K562 (cell line): Measurements from ENCODE around the gene HAGHL. TPM values are rescaled to one million over a fixed set of nuclear protein-coding genes. Genes with fewer than 3 reads are reported as not detected.

ENCODE experiments used
- BHLHE40 ChIP-seq: IDR thresholded peaks from 2 replicates; pipeline ENCODE4 v1.6.1; 2011; ENCODE audit warnings: low read length, improper control_type of control experiment
- CREB1 ChIP-seq, 2 experiments: sonication (generic) in 1 of 2; formaldehyde crosslinking in 1 of 2; IDR thresholded peaks; 2 replicates each; pipeline versions ENCODE4 v1.6.1 to v1.8.0; 2012 to 2022; ENCODE audit warnings: inconsistent platforms in 1 of 2, mild to moderate bottlenecking in 1 of 2, missing genetic modification reagents in 1 of 2, moderate library complexity in 1 of 2
- E2F1 ChIP-seq: sonication (generic); formaldehyde crosslinking; IDR thresholded peaks from 2 replicates; pipeline ENCODE4 v1.8.1; 2023; ENCODE audit warnings: mild to moderate bottlenecking, missing genetic modification reagents, moderate library complexity
- FOXK2 ChIP-seq, 2 experiments: fragments of 450-650 bp; IDR thresholded peaks in 1 of 2; conservative IDR thresholded peaks in 1 of 2; 2 replicates each; pipeline ENCODE4 v1.6.1; 2016; ENCODE audit warnings: low read depth in 2 of 2, mild to moderate bottlenecking in 1 of 2
- GMEB1 ChIP-seq: fragments of 250-450 bp; sonication (Bioruptor Pico); IDR thresholded peaks from 2 replicates; pipeline ENCODE4 v1.4.0; 2020; ENCODE audit warnings: mild to moderate bottlenecking
- HDAC1 ChIP-seq, 2 experiments: fragments of 450-650 bp; IDR thresholded peaks; 2 replicates each; pipeline ENCODE4 v1.6.1; 2016 to 2017; ENCODE audit warnings: inconsistent platforms in 1 of 2, mild to moderate bottlenecking in 1 of 2, moderate library complexity in 1 of 2
- KHSRP ChIP-seq: fragments of 450-650 bp; IDR thresholded peaks from 2 replicates; pipeline ENCODE4 v1.6.1; 2017
- KLF1 ChIP-seq: fragments of 450-650 bp; IDR thresholded peaks from 2 replicates; pipeline ENCODE4 v1.6.1; 2016; ENCODE audit warnings: missing genetic modification characterization, missing compliant biosample characterization
- KLF6 ChIP-seq: fragments of 250-450 bp; sonication (Bioruptor Pico); IDR thresholded peaks from 2 replicates; pipeline ENCODE4 v1.4.0; 2020; ENCODE audit warnings: mild to moderate bottlenecking, moderate library complexity, borderline replicate concordance
- MBD2 ChIP-seq: sonication (generic); IDR thresholded peaks from 2 replicates; pipeline ENCODE4 v1.6.1; 2016; ENCODE audit warnings: low read depth, borderline replicate concordance
- MTA1 ChIP-seq: fragments of 450-650 bp; IDR thresholded peaks from 2 replicates; pipeline ENCODE4 v1.6.1; 2017; ENCODE audit warnings: borderline replicate concordance
- NONO ChIP-seq, 2 experiments: fragments of 200-400 bp in 1 of 2; fragments of 450-650 bp in 1 of 2; formaldehyde crosslinking in 1 of 2; IDR thresholded peaks; 2 replicates each; pipeline ENCODE4 v1.6.1; 2017; ENCODE audit warnings: low read depth in 2 of 2, mild to moderate bottlenecking in 2 of 2, moderate library complexity in 2 of 2, low read length in 1 of 2
- NR2C2 ChIP-seq, 2 experiments: fragments of 200-800 bp in 1 of 2; sonication (Bioruptor generic) in 1 of 2; sonication (generic) in 1 of 2; formaldehyde crosslinking in 1 of 2; IDR thresholded peaks; 2 replicates each; pipeline versions ENCODE4 v1.6.1 to v1.8.0; 2016 to 2022; ENCODE audit warnings: mild to moderate bottlenecking in 1 of 2, missing compliant biosample characterization in 1 of 2, missing genetic modification characterization in 1 of 2, missing genetic modification reagents in 1 of 2
- POLR2B ChIP-seq: fragments of 450-650 bp; IDR thresholded peaks from 2 replicates; pipeline ENCODE4 v1.6.1; 2018; ENCODE audit warnings: low read depth; ENCODE audit not compliant: partially characterized antibody
- SMAD1 ChIP-seq: fragments of 150-350 bp; IDR thresholded peaks from 2 replicates; pipeline ENCODE4 v1.6.1; 2014; ENCODE audit warnings: low read length, low read depth; ENCODE audit not compliant: partially characterized antibody
- TEAD1 ChIP-seq, 2 experiments: fragments of 450-650 bp in 1 of 2; sonication (generic) in 1 of 2; formaldehyde crosslinking; IDR thresholded peaks; 2 replicates each; pipeline versions ENCODE4 v1.4.0 to v1.8.0; 2020 to 2022; ENCODE audit warnings: mild to moderate bottlenecking in 2 of 2, missing genetic modification reagents in 1 of 2
- U2AF1 ChIP-seq: fragments of 200-400 bp; formaldehyde crosslinking; optimal IDR thresholded peaks from 2 replicates; pipeline ENCODE3; 2017; ENCODE audit warnings: mild to moderate bottlenecking, low read depth, low read length, moderate library complexity
- ZNF76 ChIP-seq: fragments of 250-450 bp; sonication (Bioruptor Pico); IDR thresholded peaks from 2 replicates; pipeline ENCODE4 v1.4.0; 2020; ENCODE audit warnings: mild to moderate bottlenecking, moderate library complexity, borderline replicate concordance
- polyA plus RNA-seq, 8 experiments: library from polyadenylated mRNA; depleted of rRNA in 4 of 8; stranded (reverse) in 5 of 8; unstranded in 3 of 8; fragments of >200 nt; fragmentation: Nextera tagmentation in 2 of 8; fragmentation: Illumina TruSeq in 1 of 8; extraction: Ambion mirVana in 2 of 8; extraction: Trizol in 1 of 8; gene quantifications; 2 replicates each; pipeline versions ENCODE4 v1.2.1 to v1.2.3, GENCODE V29; 2011 to 2014; ENCODE audit warnings: inconsistent platforms in 1 of 8, missing spikeins in 1 of 8
- total RNA-seq, 7 experiments: library from RNA; depleted of rRNA in 6 of 7; stranded (reverse); fragments of >200 nt in 6 of 7; fragmentation: Illumina TruSeq in 2 of 7; extraction: Trizol in 2 of 7; gene quantifications; 2 replicates each; pipeline versions ENCODE4 v1.2.1 to v1.2.3, GENCODE V29; 2011 to 2021; ENCODE audit warnings: low replicate concordance in 1 of 7
- TF ChIP-seq, protein P1 (sequence below): fragments of 450-650 bp; IDR thresholded peaks from 2 replicates; pipeline ENCODE4 v1.7.0; 2016; ENCODE audit warnings: borderline replicate concordance
- TF ChIP-seq, protein P2 (sequence below): fragments of 450-650 bp; IDR thresholded peaks from 2 replicates; pipeline ENCODE4 v1.6.1; 2017; ENCODE audit warnings: mild to moderate bottlenecking, moderate library complexity

Gene HAGHL
- total and polyA plus RNA-seq, 9 of the 15 experiments (the other 6 are each of a cell fraction or from before 2014, with no cell fraction given): 0.31 to 83.4 (median 20.7) TPM

DNA sequence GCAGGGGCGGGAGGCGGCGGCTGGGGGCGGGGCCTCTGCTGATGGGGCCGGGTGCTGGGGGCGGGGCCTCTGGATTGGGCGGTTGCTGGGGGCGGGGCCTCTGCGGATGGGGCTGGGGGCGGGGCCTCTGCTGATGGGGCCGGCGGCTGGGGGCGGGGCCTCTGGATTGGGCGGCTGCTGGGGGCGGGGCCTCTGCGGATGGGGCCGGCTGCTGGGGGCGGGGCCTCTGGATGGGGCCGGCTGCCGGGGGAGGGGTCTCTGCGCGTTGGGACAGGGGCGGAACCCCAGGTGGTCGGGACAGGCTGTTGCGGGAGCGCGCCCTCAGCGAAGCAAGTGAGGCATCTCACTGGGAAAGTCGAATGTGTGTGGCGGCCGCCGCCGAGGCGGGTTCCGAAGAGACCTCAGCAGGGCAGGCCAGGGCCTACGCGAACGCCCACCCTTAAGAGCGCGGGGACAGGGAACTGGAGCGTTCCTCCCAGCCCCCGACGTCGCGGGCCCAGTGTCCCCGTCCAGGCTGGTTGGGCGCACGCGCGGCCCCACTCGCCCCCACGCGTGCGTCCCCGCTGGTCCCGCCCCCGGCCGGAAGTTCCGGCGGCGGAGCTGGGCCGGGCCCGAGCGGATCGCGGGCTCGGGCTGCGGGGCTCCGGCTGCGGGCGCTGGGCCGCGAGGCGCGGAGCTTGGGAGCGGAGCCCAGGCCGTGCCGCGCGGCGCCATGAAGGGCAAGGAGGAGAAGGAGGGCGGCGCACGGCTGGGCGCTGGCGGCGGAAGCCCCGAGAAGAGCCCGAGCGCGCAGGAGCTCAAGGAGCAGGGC, 46.9 kb upstream of the HAGHL start, which contains the start of gene STUB1 (continued):
- TF ChIP-seq E2F1 (no peak), MBD2 (0 out of 2 replicates have a peak, but pooled peaks have one; percentile 10), POLR2B (peak; percentile 38), MTA1 (no peak), ZNF76 (CRISPR knock-in tag) (no peak), NR2C2 (CRISPR knock-in tag; IDR thresholded peaks at IDR 0.05) (no peak), NR2C2 (tag; IDR thresholded peaks at IDR 0.05) (peak; percentile 39; the same call in 1 of the 2 replicates), KLF1 (tag) (0 out of 2 replicates have a peak, but pooled peaks have one; percentile 23), SMAD1 (no peak), GMEB1 (CRISPR knock-in tag) (peak; percentile 61; the same call in 1 of the 2 replicates), TEAD1 (CRISPR knock-in tag; IDR thresholded peaks at IDR 0.05) (0 out of 4 replicates have a peak, but pooled peaks of 1 of the 2 experiments have one; percentile 13), BHLHE40 (peak; percentile 73), KLF6 (CRISPR knock-in tag) (no peak), NONO (IDR thresholded peaks at IDR 0.05; ENCODE audit: low read depth in 2 of 2, low read length in 1 of 2) (peak in 1 of 2 experiments; percentile 56; a peak in 2 of 4 replicates), U2AF1 (peak; percentile 24), CREB1 (IDR thresholded peaks at IDR 0.05) (no peak), CREB1 (CRISPR knock-in tag; IDR thresholded peaks at IDR 0.05) (0 out of 2 replicates have a peak, but pooled peaks have one; percentile 21), FOXK2 (conservative IDR thresholded peaks at IDR 0.05 in 1 of 2, IDR thresholded peaks at IDR 0.05 in 1 of 2; ENCODE audit: low read depth in 2 of 2) (0 out of 4 replicates have a peak, but pooled peaks have one; percentile 39 to 41), KHSRP (no peak), HDAC1 (IDR thresholded peaks at IDR 0.05) (peak in 1 of 2 experiments; percentile 77; a peak in 2 of 4 replicates)
- TF ChIP-seq, protein P1, sequence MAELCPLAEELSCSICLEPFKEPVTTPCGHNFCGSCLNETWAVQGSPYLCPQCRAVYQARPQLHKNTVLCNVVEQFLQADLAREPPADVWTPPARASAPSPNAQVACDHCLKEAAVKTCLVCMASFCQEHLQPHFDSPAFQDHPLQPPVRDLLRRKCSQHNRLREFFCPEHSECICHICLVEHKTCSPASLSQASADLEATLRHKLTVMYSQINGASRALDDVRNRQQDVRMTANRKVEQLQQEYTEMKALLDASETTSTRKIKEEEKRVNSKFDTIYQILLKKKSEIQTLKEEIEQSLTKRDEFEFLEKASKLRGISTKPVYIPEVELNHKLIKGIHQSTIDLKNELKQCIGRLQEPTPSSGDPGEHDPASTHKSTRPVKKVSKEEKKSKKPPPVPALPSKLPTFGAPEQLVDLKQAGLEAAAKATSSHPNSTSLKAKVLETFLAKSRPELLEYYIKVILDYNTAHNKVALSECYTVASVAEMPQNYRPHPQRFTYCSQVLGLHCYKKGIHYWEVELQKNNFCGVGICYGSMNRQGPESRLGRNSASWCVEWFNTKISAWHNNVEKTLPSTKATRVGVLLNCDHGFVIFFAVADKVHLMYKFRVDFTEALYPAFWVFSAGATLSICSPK: no peak
- TF ChIP-seq, protein P2, sequence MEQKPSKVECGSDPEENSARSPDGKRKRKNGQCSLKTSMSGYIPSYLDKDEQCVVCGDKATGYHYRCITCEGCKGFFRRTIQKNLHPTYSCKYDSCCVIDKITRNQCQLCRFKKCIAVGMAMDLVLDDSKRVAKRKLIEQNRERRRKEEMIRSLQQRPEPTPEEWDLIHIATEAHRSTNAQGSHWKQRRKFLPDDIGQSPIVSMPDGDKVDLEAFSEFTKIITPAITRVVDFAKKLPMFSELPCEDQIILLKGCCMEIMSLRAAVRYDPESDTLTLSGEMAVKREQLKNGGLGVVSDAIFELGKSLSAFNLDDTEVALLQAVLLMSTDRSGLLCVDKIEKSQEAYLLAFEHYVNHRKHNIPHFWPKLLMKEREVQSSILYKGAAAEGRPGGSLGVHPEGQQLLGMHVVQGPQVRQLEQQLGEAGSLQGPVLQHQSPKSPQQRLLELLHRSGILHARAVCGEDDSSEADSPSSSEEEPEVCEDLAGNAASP: no peak
